Fibroblast of lung (primary cell): ENCODE measurements around the gene TMEM176B.

Experiments used
- EZH2 ChIP-seq: IDR thresholded peaks from 2 replicates; pipeline ENCODE4 v1.5.1; 2012; ENCODE audit warnings: low read length, control low read depth, mild to moderate bottlenecking; ENCODE audit errors: missing control alignments
- TF ChIP-seq, protein P1 (sequence below), 2 donors: IDR thresholded peaks in 1 of 2; conservative IDR thresholded peaks in 1 of 2; 1 replicate in 1 of 2; 2 replicates in 1 of 2; pipeline ENCODE4 v1.5.1; 2011 to 2012; ENCODE audit warnings: low read length in 2 of 2, control low read depth in 1 of 2, inconsistent platforms in 1 of 2, low read depth in 1 of 2, mild to moderate bottlenecking in 1 of 2

DNA sequence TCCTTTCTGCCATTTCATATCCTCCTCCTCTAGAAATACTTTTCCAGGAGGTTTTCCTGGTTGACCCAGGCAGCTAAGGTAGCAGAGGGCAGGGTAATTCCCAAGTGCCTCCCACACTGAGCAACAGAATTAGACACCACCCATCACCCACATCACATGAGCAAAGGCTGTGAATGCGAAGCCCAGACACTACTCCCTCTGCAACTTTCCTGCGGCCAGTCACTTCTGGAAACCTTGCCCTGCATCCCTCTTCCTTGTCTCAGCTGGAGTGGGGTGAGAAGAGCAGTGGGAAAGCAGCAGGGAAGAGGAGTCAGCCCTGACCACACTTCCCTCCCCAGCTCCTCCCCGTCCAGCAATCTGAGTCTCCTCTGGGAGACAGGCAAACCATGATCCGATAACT lies 15.2 kb downstream of the TMEM176B start:
- TF ChIP-seq, protein P1, sequence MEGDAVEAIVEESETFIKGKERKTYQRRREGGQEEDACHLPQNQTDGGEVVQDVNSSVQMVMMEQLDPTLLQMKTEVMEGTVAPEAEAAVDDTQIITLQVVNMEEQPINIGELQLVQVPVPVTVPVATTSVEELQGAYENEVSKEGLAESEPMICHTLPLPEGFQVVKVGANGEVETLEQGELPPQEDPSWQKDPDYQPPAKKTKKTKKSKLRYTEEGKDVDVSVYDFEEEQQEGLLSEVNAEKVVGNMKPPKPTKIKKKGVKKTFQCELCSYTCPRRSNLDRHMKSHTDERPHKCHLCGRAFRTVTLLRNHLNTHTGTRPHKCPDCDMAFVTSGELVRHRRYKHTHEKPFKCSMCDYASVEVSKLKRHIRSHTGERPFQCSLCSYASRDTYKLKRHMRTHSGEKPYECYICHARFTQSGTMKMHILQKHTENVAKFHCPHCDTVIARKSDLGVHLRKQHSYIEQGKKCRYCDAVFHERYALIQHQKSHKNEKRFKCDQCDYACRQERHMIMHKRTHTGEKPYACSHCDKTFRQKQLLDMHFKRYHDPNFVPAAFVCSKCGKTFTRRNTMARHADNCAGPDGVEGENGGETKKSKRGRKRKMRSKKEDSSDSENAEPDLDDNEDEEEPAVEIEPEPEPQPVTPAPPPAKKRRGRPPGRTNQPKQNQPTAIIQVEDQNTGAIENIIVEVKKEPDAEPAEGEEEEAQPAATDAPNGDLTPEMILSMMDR (conservative IDR thresholded peaks at IDR 0.05 in 1 of 2, IDR thresholded peaks at IDR 0.05 in 1 of 2; ENCODE audit: low read depth in 1 of 2, low read length in 2 of 2): no peak
- TF ChIP-seq EZH2: no peak
